ENCODE data around the gene RNF115.

RNF115 gene

DNA sequence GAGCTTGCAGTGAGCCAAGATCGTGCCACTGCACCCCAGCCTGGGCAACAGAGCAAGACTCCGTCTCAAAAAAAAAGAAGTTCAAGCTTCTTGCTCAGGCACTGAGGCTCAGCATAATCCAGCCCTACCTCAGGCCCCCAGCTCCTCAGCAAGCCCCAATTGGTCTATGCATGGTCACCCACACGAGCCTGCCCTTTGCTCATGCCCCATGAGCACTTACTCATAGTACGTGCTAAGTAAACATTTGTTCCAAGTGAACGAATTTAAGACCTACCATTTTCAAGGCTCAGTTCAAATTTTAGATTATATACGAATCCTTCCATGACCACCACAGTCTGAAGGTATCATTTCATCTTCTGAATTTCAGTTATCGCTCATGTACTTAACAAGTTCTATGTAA is 121.1 kb downstream of the RNF115 start:
- Histone ChIP-seq H3K27me3 (ENCODE audit: insufficient read depth, low read length, poor library complexity, severe bottlenecking) (no peaks in the 10 kb centered on the region), H3K9me2 (replicated peaks; ENCODE audit: low read depth, low read length) (no peaks in the 10 kb centered on the region), H4K20me1 (ENCODE audit: insufficient read depth, low read length, poor library complexity, severe bottlenecking) (no peaks in the 10 kb centered on the region)

DNA sequence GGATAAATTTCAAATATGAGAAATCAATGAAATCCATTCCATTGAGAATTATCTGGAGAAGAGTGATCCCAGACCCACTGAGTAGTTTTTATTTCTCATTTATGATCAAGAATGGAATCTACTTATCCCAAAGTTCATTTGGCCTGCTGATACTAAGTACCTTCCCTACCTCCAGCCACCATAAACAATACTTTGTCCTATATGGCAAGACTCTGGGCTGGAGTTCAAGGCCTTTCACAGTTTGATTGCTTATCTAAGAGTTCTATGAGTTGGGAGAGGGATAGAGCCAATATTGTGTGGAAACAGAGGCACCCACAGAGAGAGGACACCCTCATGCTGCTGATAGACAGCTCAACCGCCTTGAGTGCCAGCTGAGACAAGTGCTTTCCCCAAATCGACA is 121.8 kb downstream of the RNF115 start:
- no peaks in the 10 kb centered on the region for H3K79me2 ChIP-seq (ENCODE audit: insufficient read depth, low read length)
- H3K36me3 ChIP-seq (ENCODE audit: insufficient read depth, low read length): no peaks in the 10 kb centered on the region
- no peak overlapping the region for H3K9ac ChIP-seq (ENCODE audit: low read depth, low read length, poor library complexity, severe bottlenecking)
- no peaks in the 10 kb centered on the region for H3K27me3 ChIP-seq (ENCODE audit: insufficient read depth, low read length, poor library complexity, severe bottlenecking)
- no peak overlapping the region for H2AFZ ChIP-seq (ENCODE audit: low read length)
- no peaks in the 10 kb centered on the region for H3K9me2 ChIP-seq (replicated peaks; ENCODE audit: low read depth, low read length)
- H4K20me1 ChIP-seq (ENCODE audit: insufficient read depth, low read length, poor library complexity, severe bottlenecking): no peaks in the 10 kb centered on the region
- no peaks in the 10 kb centered on the region for H3K9me3 ChIP-seq (ENCODE audit: insufficient read depth, low read depth, low read length)
- H3K4me2 ChIP-seq (ENCODE audit: low read depth, low read length, poor library complexity, severe bottlenecking): no peak overlapping the region
- TF ChIP-seq, protein P1, sequence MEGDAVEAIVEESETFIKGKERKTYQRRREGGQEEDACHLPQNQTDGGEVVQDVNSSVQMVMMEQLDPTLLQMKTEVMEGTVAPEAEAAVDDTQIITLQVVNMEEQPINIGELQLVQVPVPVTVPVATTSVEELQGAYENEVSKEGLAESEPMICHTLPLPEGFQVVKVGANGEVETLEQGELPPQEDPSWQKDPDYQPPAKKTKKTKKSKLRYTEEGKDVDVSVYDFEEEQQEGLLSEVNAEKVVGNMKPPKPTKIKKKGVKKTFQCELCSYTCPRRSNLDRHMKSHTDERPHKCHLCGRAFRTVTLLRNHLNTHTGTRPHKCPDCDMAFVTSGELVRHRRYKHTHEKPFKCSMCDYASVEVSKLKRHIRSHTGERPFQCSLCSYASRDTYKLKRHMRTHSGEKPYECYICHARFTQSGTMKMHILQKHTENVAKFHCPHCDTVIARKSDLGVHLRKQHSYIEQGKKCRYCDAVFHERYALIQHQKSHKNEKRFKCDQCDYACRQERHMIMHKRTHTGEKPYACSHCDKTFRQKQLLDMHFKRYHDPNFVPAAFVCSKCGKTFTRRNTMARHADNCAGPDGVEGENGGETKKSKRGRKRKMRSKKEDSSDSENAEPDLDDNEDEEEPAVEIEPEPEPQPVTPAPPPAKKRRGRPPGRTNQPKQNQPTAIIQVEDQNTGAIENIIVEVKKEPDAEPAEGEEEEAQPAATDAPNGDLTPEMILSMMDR (conservative IDR thresholded peaks at IDR 0.05; ENCODE audit: low read length): no peak
- no peak for TF ChIP-seq EZH2phosphoT487 (IDR thresholded peaks at IDR 0.05; ENCODE audit: borderline replicate concordance)
- H3K4me3 ChIP-seq (ENCODE audit: low read length, poor library complexity, severe bottlenecking): no peak overlapping the region
- no peaks in the 10 kb centered on the region for H3K4me1 ChIP-seq (ENCODE audit: insufficient read depth, low read length, poor library complexity, severe bottlenecking)
- H3F3A ChIP-seq (ENCODE audit: low read depth): no peaks in the 10 kb centered on the region

More for the DNA sequence above, 121.1 kb downstream of the RNF115 start:
- Histone ChIP-seq H3K79me2 (ENCODE audit: insufficient read depth, low read length) (no peaks in the 10 kb centered on the region), H3K36me3 (ENCODE audit: insufficient read depth, low read length) (no peaks in the 10 kb centered on the region), H3K9ac (ENCODE audit: low read depth, low read length, poor library complexity, severe bottlenecking) (no peak overlapping the region), H2AFZ (ENCODE audit: low read length) (no peak overlapping the region), H3K9me3 (ENCODE audit: insufficient read depth, low read depth, low read length) (no peaks in the 10 kb centered on the region), H3K4me1 (ENCODE audit: insufficient read depth, low read length, poor library complexity, severe bottlenecking) (no peaks in the 10 kb centered on the region), H3K4me3 (ENCODE audit: low read length, poor library complexity, severe bottlenecking) (no peak overlapping the region), H3K4me2 (ENCODE audit: low read depth, low read length, poor library complexity, severe bottlenecking) (no peak overlapping the region), H3F3A (ENCODE audit: low read depth) (no peaks in the 10 kb centered on the region)
- no peak for TF ChIP-seq EZH2phosphoT487 (IDR thresholded peaks at IDR 0.05; ENCODE audit: borderline replicate concordance)
- TF ChIP-seq, protein P1 (conservative IDR thresholded peaks at IDR 0.05; ENCODE audit: low read length): no peak

DNA sequence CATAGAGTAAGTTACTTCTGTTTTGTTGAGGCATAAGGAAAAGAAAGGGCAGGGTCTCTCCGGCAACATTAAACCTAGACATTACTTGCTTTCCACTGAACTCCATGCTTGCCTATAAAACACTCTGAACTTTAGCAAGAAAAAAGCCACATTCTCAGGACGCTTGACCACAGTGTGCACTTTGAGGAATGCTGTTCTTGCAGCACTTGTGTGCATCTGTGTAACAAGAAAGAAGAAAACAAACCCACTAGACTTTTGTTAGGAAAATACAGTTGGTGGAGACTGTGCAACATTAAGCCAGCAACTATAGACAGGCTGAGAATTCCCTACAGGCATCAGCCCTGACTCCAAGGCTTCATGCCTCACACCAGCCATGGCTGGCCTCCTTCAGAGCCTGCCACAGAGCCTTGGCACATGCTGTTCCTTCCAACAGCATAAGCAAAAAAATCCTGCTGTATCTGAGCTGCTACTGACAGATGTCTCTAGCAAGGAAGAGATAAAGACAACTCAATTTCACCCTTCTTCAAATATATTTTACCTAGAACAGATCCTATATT is 122.5 kb downstream of the RNF115 start:
- no peak overlapping the region for H3K4me2 ChIP-seq (ENCODE audit: low read depth, low read length, poor library complexity, severe bottlenecking)
- H3K9me2 ChIP-seq (replicated peaks; ENCODE audit: low read depth, low read length): no peaks in the 10 kb centered on the region
- H2AFZ ChIP-seq (ENCODE audit: low read length): no peak overlapping the region
- no peak overlapping the region for H3K4me3 ChIP-seq (ENCODE audit: low read length, poor library complexity, severe bottlenecking)
- no peaks in the 10 kb centered on the region for H3K79me2 ChIP-seq (ENCODE audit: insufficient read depth, low read length)
- H3K27me3 ChIP-seq (ENCODE audit: insufficient read depth, low read length, poor library complexity, severe bottlenecking): no peaks in the 10 kb centered on the region
- no peaks in the 10 kb centered on the region for H3K36me3 ChIP-seq (ENCODE audit: insufficient read depth, low read length)
- H3F3A ChIP-seq (ENCODE audit: low read depth): no peaks in the 10 kb centered on the region
- no peaks in the 10 kb centered on the region for H3K9me3 ChIP-seq (ENCODE audit: insufficient read depth, low read depth, low read length)
- no peaks in the 10 kb centered on the region for H4K20me1 ChIP-seq (ENCODE audit: insufficient read depth, low read length, poor library complexity, severe bottlenecking)
- H3K4me1 ChIP-seq (ENCODE audit: insufficient read depth, low read length, poor library complexity, severe bottlenecking): no peaks in the 10 kb centered on the region
- TF ChIP-seq, protein P1 (conservative IDR thresholded peaks at IDR 0.05; ENCODE audit: low read length): no peak
- TF ChIP-seq EZH2phosphoT487 (IDR thresholded peaks at IDR 0.05; ENCODE audit: borderline replicate concordance): no peak
- no peak overlapping the region for H3K9ac ChIP-seq (ENCODE audit: low read depth, low read length, poor library complexity, severe bottlenecking)

Measured in Loucy (cell line).